Psoas muscle (tissue), 8 donors: ENCODE measurements around the gene PIK3C2A. TPM values are rescaled to one million over a fixed set of nuclear protein-coding genes. Genes with fewer than 3 reads are reported as not detected.

Experiments
- ATAC-seq, 4 donors: fragments of 200-7000 bp; cut with Tn5 transposase; one replicate each; pipeline ENCODE4 v1.9.1; 2020; ENCODE audit warnings: moderate library complexity in 3 of 4, mild to moderate bottlenecking in 2 of 4
- DNase-seq, 2 donors: peaks; one replicate each; pipeline ENCODE4 v3.0.0-alpha.2; 2020
- H3K27ac ChIP-seq: fragments of 200-600 bp; one replicate; pipeline ENCODE4 v1.8.0; 2022
- H3K27me3 ChIP-seq, 3 donors: fragments of 200-600 bp in 1 of 3; one replicate each; pipeline versions ENCODE4 v1.6.1 to v1.8.0; 2013 to 2022; ENCODE audit warnings: low read length in 2 of 3, mild to moderate bottlenecking in 2 of 3, moderate library complexity in 1 of 3; ENCODE audit not compliant: insufficient read depth in 3 of 3
- H3K36me3 ChIP-seq, 2 donors: fragments of 200-600 bp in 1 of 2; one replicate each; pipeline versions ENCODE4 v1.6.1 to v1.8.0; 2013 to 2022; ENCODE audit warnings: low read depth in 1 of 2, mild to moderate bottlenecking in 1 of 2, moderate library complexity in 1 of 2; ENCODE audit not compliant: insufficient read depth in 1 of 2
- H3K4me1 ChIP-seq: fragments of 200-600 bp; one replicate; pipeline ENCODE4 v1.8.0; 2022
- H3K4me3 ChIP-seq: fragments of 200-600 bp; one replicate; pipeline ENCODE4 v1.8.0; 2022; ENCODE audit warnings: mild to moderate bottlenecking
- H3K9me3 ChIP-seq: fragments of 200-600 bp; one replicate; pipeline ENCODE4 v1.8.0; 2022
- WGBS, 3 donors: extraction: QIAGEN DNeasy Blood & Tissue Kit; methylation state at CpG; one replicate each; pipeline versions ENCODE4 v1.1.6 to v1.1.7; 2013; 5-methylcytosine and 5-hydroxymethylcytosine counted together
- intact Hi-C, 2 donors: fragments of 100-400 bp; cut with DNase I; formaldehyde crosslinking; loops; one replicate each; pipeline versions ENCODE4 v1.11.0 to v1.14.2; 2022
- polyA plus RNA-seq, 3 donors: library from polyadenylated mRNA; stranded (reverse); fragments of 200-250 nt; gene quantifications; one replicate each; pipeline ENCODE4 v1.2.3, GENCODE V29; 2013
- total RNA-seq, 4 donors: library from RNA; stranded (reverse); fragmentation: NEBNext Ultra II Directional in 2 of 4; extraction: Animal tissue kit (Norgen Biotek cat#: 25700) in 2 of 4; gene quantifications; one replicate each; pipeline versions ENCODE4 v1.2.1 to v1.2.4, GENCODE V29; 2021 to 2023
- TF ChIP-seq, protein P1 (sequence below): fragments of 200-600 bp; IDR thresholded peaks from one replicate; pipeline ENCODE4 v1.8.0; 2022; ENCODE audit warnings: antibody characterized with exemption
- donor health status: healthy with polysubstance abuse.
- donor health status: DM: no; HTN: no; CAD: no; lungs with moderate emphysema.
- donor health status: Bipolar disorder and iron deficiency.
- donor health status: healthy.
- donor health status: DM: yes; HTN: yes; CAD: no.
- donor health status: DM: no; HTN: no; CAD: no.
- donor health status: DM: no; HTN: no; CAD: no.
- donor health status: DM: yes; HTN: yes; CAD: no.

PIK3C2A gene
- total and polyA plus RNA-seq, 7 donors = 3.1 to 16.6 (median 14.0) TPM

- WGBS, 3 donors = 80 to 87% (median 84%) methylated on average over 2 of the region's 2 CpGs
- DNase-seq = no peak
- TF ChIP-seq, protein P1, sequence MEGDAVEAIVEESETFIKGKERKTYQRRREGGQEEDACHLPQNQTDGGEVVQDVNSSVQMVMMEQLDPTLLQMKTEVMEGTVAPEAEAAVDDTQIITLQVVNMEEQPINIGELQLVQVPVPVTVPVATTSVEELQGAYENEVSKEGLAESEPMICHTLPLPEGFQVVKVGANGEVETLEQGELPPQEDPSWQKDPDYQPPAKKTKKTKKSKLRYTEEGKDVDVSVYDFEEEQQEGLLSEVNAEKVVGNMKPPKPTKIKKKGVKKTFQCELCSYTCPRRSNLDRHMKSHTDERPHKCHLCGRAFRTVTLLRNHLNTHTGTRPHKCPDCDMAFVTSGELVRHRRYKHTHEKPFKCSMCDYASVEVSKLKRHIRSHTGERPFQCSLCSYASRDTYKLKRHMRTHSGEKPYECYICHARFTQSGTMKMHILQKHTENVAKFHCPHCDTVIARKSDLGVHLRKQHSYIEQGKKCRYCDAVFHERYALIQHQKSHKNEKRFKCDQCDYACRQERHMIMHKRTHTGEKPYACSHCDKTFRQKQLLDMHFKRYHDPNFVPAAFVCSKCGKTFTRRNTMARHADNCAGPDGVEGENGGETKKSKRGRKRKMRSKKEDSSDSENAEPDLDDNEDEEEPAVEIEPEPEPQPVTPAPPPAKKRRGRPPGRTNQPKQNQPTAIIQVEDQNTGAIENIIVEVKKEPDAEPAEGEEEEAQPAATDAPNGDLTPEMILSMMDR = no peak
- no peaks in the 10 kb centered on the region for H3K27me3 ChIP-seq
- H3K9me3 ChIP-seq = no peaks in the 10 kb centered on the region
- no peak overlapping the region for H3K27ac ChIP-seq
- H3K4me3 ChIP-seq = no peak overlapping the region
- intact Hi-C loops = no loop called here
- H3K36me3 ChIP-seq = peaks cover 0 to 14% of the 10 kb centered on the region in 2 donors
- H3K4me1 ChIP-seq = peaks cover 45% of the 10 kb centered on the region
- ATAC-seq = no peak
Measured at GRCh38 chr11:17163736-17164135, 44.0 kb downstream of the PIK3C2A start.

GRCh38 chr11:17163291-17163690, 44.5 kb downstream of the PIK3C2A start:
- Histone ChIP-seq H3K4me3 (no peak overlapping the region), H3K27me3 (no peaks in the 10 kb centered on the region), H3K36me3 (peaks cover 0 to 9% of the 10 kb centered on the region in 2 donors), H3K27ac (no peak overlapping the region), H3K4me1 (peaks cover 45% of the 10 kb centered on the region), H3K9me3 (no peaks in the 10 kb centered on the region)
- TF ChIP-seq, protein P1 = no peak
- DNase-seq = no peak
- no peak for ATAC-seq
- WGBS, 3 donors = 93 to 97% (median 94%) methylated on average over 5 of the region's 5 CpGs
- intact Hi-C loops = no loop called here

GRCh38 chr11:17162376-17162775, 45.4 kb downstream of the PIK3C2A start:
- H3K4me1 ChIP-seq = peaks cover 45% of the 10 kb centered on the region

DNA sequence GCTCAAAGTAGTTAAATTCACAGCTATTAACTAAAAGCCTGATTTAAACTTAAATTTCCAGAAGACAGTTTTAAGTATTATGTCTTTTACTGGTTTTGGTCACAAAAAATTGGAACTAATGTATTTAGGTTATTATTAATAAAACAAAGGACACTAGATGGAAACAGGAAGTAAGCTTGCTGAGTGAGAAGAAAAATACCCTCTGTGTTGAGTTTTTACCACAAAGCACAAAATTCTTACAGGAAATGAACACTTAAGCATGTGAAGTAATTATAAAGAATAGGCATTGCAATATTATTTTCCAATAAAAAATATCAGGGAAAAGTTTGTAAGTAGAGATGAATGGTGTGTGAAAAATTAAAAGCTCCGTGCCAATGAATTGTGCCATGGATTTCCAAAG, 46.3 kb downstream of the PIK3C2A start:
- Histone ChIP-seq H3K9me3 (no peaks in the 10 kb centered on the region), H3K27me3 (no peaks in the 10 kb centered on the region), H3K36me3 (no peaks in the 10 kb centered on the region), H3K4me1 (peaks cover 45% of the 10 kb centered on the region), H3K4me3 (no peak overlapping the region), H3K27ac (no peak overlapping the region)
- ATAC-seq (no peak), DNase-seq (no peak)
- WGBS, 3 donors = 61 to 78% (median 71%) methylated on average over 1 of the region's 1 CpG
- TF ChIP-seq, protein P1 = no peak
- intact Hi-C loops = no loop called here

More at GRCh38 chr11:17162376-17162775, 45.4 kb downstream of the PIK3C2A start:
- Histone ChIP-seq H3K27ac (no peak overlapping the region), H3K4me3 (no peak overlapping the region), H3K27me3 (no peaks in the 10 kb centered on the region), H3K9me3 (no peaks in the 10 kb centered on the region), H3K36me3 (peaks cover 0 to under 1% of the 10 kb centered on the region in 2 donors)
- no peak for DNase-seq
- 55 to 65% (median 60%) methylated on average over 2 of the region's 2 CpGs for WGBS, 3 donors
- ATAC-seq = no peak
- intact Hi-C loops = no loop called here
- TF ChIP-seq, protein P1 = no peak

- DNase-seq = no peak
- no peaks in the 10 kb centered on the region for H3K27me3 ChIP-seq
- no peak for ATAC-seq
- H3K36me3 ChIP-seq = peaks cover 2 to 9% of the 10 kb centered on the region in 2 donors
- H3K9me3 ChIP-seq = no peaks in the 10 kb centered on the region
- H3K4me1 ChIP-seq = peaks cover 36% of the 10 kb centered on the region
- intact Hi-C loops = no loop called here
- 63 to 82% (median 75%) methylated on average over 3 of the region's 3 CpGs for WGBS, 3 donors
- H3K27ac ChIP-seq = no peak overlapping the region
- TF ChIP-seq, protein P1 = no peak
- no peak overlapping the region for H3K4me3 ChIP-seq
Measured at GRCh38 chr11:17159441-17159840, 48.3 kb downstream of the PIK3C2A start.
